DOHH2 (cell line): ENCODE data around the gene ARHGEF33.

Experiments used
- EZH2phosphoT487 ChIP-seq: fragments of 200-600 bp; sonication (generic); IDR thresholded peaks from 2 replicates; pipeline ENCODE4 v1.6.1; 2017; ENCODE audit warnings: borderline replicate concordance, mild to moderate bottlenecking, antibody characterized with exemption, low read length, moderate library complexity, mixed read lengths
- TF ChIP-seq, protein P1 (sequence below): fragments of 200-600 bp; sonication (generic); IDR thresholded peaks from one replicate; pipeline ENCODE4 v1.5.1; 2014; ENCODE audit warnings: antibody characterized with exemption, mild to moderate bottlenecking, low read depth, low read length; ENCODE audit not compliant: poor library complexity, severe bottlenecking

DNA sequence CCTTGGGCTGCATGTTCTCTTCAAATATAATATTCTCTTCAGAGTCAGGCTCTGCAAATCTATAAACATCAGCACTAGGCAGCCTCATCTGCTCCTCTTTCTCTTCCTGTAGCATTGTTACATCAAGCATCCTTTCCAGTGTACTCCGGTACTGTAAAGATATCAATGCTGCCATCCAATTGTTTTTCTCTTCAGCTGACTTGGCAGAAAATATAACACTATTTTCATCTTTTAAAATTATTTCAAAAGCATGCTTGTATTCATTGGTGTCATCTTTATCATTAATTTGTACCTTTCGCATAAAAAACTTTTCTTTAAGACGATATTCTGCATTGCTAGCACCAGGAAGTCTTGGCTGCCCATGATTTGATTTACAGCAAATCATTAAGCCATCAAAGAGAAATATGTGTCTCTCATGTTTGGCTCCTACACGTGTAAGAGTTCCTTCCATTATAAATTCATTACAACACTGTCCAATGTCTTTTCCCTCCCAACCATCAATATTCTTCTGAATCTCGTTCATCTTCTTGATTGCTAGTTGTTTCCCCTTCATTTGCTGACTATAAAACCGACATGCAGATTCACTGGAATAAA lies 133.1 kb downstream of the ARHGEF33 start:
- TF ChIP-seq, protein P1, sequence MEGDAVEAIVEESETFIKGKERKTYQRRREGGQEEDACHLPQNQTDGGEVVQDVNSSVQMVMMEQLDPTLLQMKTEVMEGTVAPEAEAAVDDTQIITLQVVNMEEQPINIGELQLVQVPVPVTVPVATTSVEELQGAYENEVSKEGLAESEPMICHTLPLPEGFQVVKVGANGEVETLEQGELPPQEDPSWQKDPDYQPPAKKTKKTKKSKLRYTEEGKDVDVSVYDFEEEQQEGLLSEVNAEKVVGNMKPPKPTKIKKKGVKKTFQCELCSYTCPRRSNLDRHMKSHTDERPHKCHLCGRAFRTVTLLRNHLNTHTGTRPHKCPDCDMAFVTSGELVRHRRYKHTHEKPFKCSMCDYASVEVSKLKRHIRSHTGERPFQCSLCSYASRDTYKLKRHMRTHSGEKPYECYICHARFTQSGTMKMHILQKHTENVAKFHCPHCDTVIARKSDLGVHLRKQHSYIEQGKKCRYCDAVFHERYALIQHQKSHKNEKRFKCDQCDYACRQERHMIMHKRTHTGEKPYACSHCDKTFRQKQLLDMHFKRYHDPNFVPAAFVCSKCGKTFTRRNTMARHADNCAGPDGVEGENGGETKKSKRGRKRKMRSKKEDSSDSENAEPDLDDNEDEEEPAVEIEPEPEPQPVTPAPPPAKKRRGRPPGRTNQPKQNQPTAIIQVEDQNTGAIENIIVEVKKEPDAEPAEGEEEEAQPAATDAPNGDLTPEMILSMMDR: no peak
- no peak for TF ChIP-seq EZH2phosphoT487
